HUES6 (cell line): ENCODE measurements around the gene CDH20.

ENCODE experiments used
- H3K27ac ChIP-seq: 2 replicates; pipeline ENCODE4 v1.7.0; 2013; ENCODE audit warnings: low read depth, mild to moderate bottlenecking, low read length, inconsistent platforms
- H3K27me3 ChIP-seq: 2 replicates; pipeline ENCODE4 v1.6.1; 2013; ENCODE audit warnings: low read length; ENCODE audit not compliant: control insufficient read depth, insufficient read depth
- H3K36me3 ChIP-seq: 2 replicates; pipeline ENCODE4 v1.6.1; 2013; ENCODE audit warnings: low read length; ENCODE audit not compliant: control insufficient read depth, insufficient read depth
- H3K4me1 ChIP-seq: 2 replicates; pipeline ENCODE4 v1.6.1; 2013; ENCODE audit warnings: low read length; ENCODE audit not compliant: control insufficient read depth, insufficient read depth
- H3K4me3 ChIP-seq: 2 replicates; pipeline ENCODE4 v1.5.1; 2013; ENCODE audit warnings: low read depth, low read length
- H3K9ac ChIP-seq: one replicate; pipeline ENCODE4 v1.6.1; 2013; ENCODE audit warnings: mild to moderate bottlenecking, low read length
- H3K9me3 ChIP-seq: 2 replicates; pipeline ENCODE4 v1.6.1; 2013; ENCODE audit warnings: low read depth, low read length; ENCODE audit not compliant: control insufficient read depth, insufficient read depth

CDH20 gene

DNA sequence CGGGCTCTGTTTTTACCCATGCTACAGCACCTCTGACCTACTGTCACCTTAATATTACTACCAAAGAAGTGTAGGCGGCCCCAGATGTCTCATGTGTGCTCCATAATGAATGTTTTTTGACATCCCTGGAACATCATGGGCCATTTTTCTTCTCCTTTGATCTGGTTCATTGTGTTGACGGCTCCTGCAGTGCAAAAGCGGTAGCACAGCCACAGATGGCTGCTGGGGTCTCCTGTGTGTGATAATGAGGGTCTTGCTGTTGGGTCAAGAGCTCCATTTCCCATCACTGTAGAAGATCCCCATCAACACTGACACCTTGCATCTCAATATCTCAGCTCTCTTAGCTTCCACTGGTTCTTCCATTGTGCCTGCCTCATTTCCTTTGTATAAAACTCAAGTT lies 95.0 kb downstream of the CDH20 start:
- Histone ChIP-seq H3K27ac (no peak overlapping the region), H3K4me3 (no peak overlapping the region), H3K4me1 (no peaks in the 10 kb centered on the region), H3K27me3 (no peaks in the 10 kb centered on the region), H3K9ac (no peak overlapping the region), H3K9me3 (no peaks in the 10 kb centered on the region), H3K36me3 (no peaks in the 10 kb centered on the region)

DNA sequence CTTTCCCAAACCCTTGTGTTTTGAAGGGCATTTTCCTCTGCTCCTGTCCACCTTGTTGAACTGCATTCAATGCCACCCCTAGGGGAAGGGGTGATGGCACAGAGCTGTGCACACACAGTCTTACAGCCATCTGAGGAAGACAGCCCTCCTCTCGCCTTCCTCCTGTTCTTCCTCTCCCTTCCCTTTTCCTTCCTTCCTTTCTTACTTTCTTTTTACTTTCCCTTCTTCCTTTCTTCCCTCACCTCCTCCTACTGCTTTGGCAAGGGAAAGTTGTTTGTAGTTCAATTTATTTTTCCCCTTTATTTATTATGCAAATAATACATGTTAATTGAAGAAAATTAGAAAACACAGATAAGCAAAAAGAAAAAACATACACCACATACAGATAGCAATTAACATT lies 99.4 kb downstream of the CDH20 start:
- Histone ChIP-seq H3K9ac (no peak overlapping the region), H3K4me1 (no peaks in the 10 kb centered on the region), H3K27ac (no peak overlapping the region), H3K4me3 (no peak overlapping the region), H3K9me3 (peaks cover 11% of the 10 kb centered on the region; the same call in 1 of the 2 replicates), H3K36me3 (no peaks in the 10 kb centered on the region), H3K27me3 (no peaks in the 10 kb centered on the region)

DNA sequence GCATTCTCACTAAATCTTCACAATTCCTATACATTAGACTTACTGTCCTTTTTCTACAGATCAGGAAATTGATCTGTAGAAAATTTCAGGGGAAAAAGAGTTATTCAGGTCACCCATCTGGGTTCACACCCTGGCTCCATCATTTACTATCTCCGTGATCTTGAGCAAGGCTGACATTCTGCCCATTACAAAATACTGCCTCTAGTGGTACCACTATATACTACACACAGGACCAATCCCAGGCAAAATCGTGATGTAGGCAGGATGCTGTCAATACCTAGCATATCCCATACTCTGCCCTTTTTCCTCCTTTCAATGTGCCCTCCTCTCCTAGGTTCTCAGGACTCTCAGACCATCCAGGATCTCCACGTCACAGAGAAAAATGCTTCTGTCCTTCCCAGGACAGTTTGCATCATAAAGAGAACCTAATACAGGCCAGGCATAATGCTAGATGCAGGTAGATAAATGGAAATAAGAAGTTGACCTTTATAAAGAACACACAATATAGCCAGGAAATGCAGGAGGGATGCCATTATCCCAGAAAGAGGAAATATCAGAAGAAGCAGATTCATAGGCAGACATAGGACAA lies 101.9 kb downstream of the CDH20 start:
- no peaks in the 10 kb centered on the region for H3K4me1 ChIP-seq
- no peak overlapping the region for H3K27ac ChIP-seq
- no peak overlapping the region for H3K9ac ChIP-seq
- H3K36me3 ChIP-seq, result no peaks in the 10 kb centered on the region
- no peaks in the 10 kb centered on the region for H3K27me3 ChIP-seq
- no peak overlapping the region for H3K4me3 ChIP-seq
- H3K9me3 ChIP-seq, result peaks cover 11% of the 10 kb centered on the region; the same call in 1 of the 2 replicates

DNA sequence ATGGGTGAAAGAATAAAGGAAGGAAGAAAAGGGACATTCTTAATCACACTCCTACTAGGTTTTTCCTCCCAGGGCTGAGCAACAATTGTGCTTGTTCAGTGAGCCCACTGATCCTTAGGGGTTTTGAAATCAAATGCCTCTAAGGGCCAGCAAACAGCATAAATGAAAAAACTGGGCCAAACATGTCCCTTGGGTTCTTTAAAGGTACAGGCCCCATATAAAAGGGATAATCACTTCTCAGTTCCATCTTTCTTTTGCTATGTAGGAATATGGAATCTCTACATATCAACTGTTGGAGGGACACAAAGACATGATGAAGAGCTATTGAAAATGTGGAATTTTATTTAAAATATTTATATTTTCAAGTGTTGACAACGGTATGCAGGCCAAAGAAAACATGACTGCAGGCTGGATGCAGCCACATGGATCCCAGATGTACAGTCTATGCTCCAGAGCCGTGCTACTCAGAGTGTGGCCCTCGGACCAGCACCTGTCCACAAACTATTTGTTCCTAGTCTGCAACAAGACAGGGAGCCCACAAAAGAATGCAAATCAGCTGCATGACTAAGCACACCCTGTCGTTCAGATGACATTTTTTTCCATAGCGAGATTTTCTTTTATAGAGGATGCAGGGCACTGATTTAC lies 110.0 kb downstream of the CDH20 start:
- no peak overlapping the region for H3K4me3 ChIP-seq
- H3K4me1 ChIP-seq, result no peaks in the 10 kb centered on the region
- H3K36me3 ChIP-seq, result no peaks in the 10 kb centered on the region
- no peak overlapping the region for H3K9ac ChIP-seq
- no peaks in the 10 kb centered on the region for H3K9me3 ChIP-seq
- no peaks in the 10 kb centered on the region for H3K27me3 ChIP-seq
- no peak overlapping the region for H3K27ac ChIP-seq

DNA sequence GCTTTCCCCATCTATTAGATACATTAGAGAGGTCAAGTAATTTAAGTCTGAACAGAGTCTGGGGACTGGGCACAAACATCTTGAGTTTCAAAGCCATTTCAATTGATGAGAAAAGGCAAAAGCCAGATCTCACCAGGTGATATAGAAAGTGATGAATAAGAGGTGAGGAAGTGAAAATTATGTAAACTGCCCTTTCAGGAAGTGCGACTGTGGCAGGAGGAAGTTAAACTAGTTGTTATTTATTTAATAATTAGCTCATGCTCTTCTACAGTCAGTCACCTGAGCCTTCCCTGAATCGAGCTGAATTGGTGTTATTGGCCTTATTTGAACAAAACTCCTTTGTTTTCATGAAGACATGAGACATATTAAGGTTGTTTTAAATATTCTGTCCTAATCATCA lies 115.1 kb downstream of the CDH20 start:
- Histone ChIP-seq H3K27me3 (no peaks in the 10 kb centered on the region), H3K4me1 (no peaks in the 10 kb centered on the region), H3K27ac (no peak overlapping the region), H3K9me3 (no peaks in the 10 kb centered on the region), H3K4me3 (no peak overlapping the region), H3K9ac (no peak overlapping the region), H3K36me3 (no peaks in the 10 kb centered on the region)

DNA sequence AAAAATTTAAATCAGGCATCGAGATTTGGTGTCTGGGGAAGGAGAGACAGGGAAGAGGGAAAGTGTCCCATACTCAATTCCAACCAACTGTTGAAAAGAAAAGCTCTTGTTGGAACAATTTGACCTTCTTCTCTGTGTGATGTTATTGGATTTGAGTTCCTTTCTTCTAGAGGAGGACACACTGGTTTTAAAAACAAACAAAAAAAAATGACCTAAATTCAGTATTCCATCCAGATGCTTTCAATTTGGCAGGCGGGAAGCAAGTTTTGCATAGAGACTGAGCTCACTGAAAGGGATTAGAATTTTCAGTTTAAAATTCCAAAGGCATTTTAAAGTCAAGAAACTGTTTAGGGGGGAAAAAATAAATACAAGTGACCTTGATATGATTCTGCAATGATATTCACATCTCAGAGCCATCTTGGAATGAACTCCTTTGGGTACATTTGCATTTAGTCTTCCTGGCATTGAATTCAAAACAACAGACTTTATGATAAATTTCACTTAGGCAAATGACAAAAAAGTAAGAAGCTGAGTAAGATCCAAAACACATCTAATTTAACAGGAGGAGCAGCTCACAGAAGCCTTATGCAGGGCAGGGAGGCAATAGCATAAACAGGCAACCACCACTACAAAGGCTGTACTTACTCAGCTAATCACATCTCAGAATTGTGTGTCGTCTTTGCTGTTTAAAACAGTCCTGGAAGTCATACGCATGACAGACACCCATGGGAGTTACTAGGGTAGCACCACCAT lies 126.8 kb downstream of the CDH20 start:
- Histone ChIP-seq H3K9me3 (no peaks in the 10 kb centered on the region), H3K4me3 (no peak overlapping the region), H3K27ac (no peak overlapping the region), H3K9ac (no peak overlapping the region), H3K36me3 (no peaks in the 10 kb centered on the region), H3K27me3 (no peaks in the 10 kb centered on the region), H3K4me1 (no peaks in the 10 kb centered on the region)

DNA sequence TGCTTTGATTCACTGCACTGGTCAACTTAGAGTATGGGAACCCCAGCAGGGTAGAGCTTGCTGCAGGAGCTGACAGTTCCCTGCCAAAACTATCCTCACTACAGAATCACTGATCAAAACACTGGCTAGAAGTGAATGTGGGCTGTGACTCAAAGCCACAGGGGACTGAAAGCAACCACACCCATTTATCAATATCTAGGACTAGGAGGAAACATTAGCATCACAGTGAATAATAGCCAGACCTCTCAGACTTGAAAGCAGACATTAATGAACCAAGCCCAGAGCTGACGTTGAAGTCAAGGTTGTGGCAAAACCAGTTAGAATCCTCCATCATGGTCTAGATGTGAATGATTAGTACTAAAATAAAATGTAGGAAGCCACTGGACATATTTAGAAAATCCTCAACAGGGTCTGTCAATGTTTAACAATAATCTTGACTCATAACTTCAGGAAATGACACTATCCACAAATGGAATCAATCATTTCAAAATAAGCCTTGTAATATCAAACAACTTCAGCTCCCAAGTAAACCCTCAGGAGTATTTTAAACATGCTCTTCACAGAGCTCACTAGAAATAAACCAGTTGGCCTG lies 131.4 kb downstream of the CDH20 start:
- Histone ChIP-seq H3K9ac (no peak overlapping the region), H3K36me3 (no peaks in the 10 kb centered on the region), H3K27me3 (no peaks in the 10 kb centered on the region), H3K9me3 (no peaks in the 10 kb centered on the region), H3K27ac (no peak overlapping the region), H3K4me3 (no peak overlapping the region), H3K4me1 (no peaks in the 10 kb centered on the region)

DNA sequence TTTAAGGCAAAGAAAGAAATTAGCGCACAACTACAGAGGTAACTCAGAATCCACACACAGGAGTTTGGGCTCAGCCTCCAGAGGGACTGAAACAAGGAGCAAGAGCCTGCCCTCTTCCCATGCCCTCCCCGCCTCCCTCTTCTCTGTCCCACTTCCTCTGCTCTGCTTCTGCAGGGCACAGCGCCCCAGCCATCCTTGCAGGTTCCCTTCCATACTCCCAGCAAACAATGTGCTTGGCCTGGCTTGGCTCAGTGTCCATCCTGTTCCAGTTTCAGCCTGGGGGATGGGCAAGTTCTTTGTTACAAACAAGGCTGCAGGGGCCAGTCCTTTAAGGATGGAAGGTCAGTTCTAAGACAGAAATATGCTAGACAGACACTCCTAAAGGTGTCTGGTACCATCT lies 133.5 kb downstream of the CDH20 start:
- no peak overlapping the region for H3K9ac ChIP-seq
- H3K27me3 ChIP-seq, result no peaks in the 10 kb centered on the region
- H3K27ac ChIP-seq, result no peak overlapping the region
- H3K4me3 ChIP-seq, result no peak overlapping the region
- H3K4me1 ChIP-seq, result no peaks in the 10 kb centered on the region
- no peaks in the 10 kb centered on the region for H3K9me3 ChIP-seq
- no peaks in the 10 kb centered on the region for H3K36me3 ChIP-seq

DNA sequence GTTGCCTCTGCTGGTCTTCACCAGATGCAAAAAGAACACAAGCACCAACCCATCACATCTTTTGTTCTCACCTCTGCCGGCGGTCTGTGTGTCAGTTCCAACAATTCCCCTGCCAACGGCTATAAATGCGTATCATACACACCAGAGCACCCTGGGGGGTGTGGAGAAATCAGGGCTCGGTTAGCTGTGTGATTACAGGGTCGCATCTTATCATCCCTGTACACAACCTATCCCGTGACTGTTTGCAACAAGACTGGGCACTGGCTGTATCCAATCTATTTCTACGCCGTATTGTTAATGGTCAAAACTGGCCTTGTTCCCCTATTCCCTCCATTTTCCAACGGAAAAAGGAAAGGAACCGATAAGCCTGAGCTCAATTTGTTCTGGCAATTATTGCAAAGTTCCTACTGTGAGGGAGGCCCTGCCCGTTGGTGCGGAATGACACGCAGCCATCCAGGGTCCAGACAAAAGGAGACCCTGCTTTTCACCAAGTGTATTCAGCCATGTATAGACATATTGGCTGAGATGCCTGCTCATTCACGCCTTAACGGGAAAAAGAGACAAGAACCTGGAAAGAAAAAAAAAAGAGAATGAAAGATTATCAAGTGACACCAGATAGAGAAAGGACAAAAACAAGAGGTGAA lies 136.9 kb downstream of the CDH20 start:
- no peaks in the 10 kb centered on the region; the same call in 1 of the 2 replicates for H3K27me3 ChIP-seq
- H3K36me3 ChIP-seq, result no peaks in the 10 kb centered on the region
- H3K9me3 ChIP-seq, result no peaks in the 10 kb centered on the region
- no peak overlapping the region for H3K27ac ChIP-seq
- no peak overlapping the region for H3K4me3 ChIP-seq
- no peak overlapping the region for H3K9ac ChIP-seq
- H3K4me1 ChIP-seq, result 0 out of 2 replicates have a peak, but pooled peaks cover 3% of the 10 kb centered on the region

DNA sequence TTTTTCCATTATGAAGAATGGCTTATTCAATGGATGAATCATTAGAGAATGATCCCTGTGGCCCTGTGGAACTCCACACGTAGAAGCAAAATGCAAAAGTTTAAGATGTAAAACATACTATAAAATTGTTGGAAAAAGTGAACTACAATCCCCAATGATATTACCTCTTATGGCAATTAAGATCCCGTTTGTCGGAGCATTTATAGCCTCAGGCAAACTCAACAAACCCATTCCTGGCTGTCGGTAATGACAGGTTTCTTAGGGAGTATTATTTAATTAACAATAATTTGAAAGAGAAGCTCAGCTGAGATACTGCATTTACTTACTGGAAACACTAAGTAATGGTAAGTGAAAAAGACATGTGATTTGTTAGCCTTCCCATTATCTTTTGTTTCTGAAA lies 138.3 kb downstream of the CDH20 start:
- Histone ChIP-seq H3K36me3 (no peaks in the 10 kb centered on the region), H3K27ac (no peak overlapping the region), H3K27me3 (no peaks in the 10 kb centered on the region; the same call in 1 of the 2 replicates), H3K9me3 (no peaks in the 10 kb centered on the region), H3K4me1 (0 out of 2 replicates have a peak, but pooled peaks cover 3% of the 10 kb centered on the region), H3K9ac (no peak overlapping the region), H3K4me3 (no peak overlapping the region)
